HepG2 (cell line): Measurements from ENCODE around the gene ACSL6. TPM values are rescaled to one million over a fixed set of nuclear protein-coding genes. Genes with fewer than 3 reads are reported as not detected.

Experiments used
- CSRNP1 ChIP-seq: sonication (generic); formaldehyde crosslinking; IDR thresholded peaks from 2 replicates; pipeline ENCODE4 v1.8.1; 2023; ENCODE audit warnings: mild to moderate bottlenecking, missing genetic modification reagents
- EZH2 ChIP-seq: conservative IDR thresholded peaks from 2 replicates; pipeline ENCODE4 v1.6.1; 2012; ENCODE audit warnings: mild to moderate bottlenecking, low read depth, low read length, moderate library complexity
- HIC2 ChIP-seq: sonication (generic); formaldehyde crosslinking; IDR thresholded peaks from 2 replicates; pipeline ENCODE4 v1.9.0; 2022; ENCODE audit warnings: low read depth, missing genetic modification reagents
- HNF4G ChIP-seq, 2 experiments: sonication (generic) in 1 of 2; formaldehyde crosslinking in 1 of 2; IDR thresholded peaks; 2 replicates each; pipeline versions ENCODE4 v1.4.0 to v1.6.1; 2011 to 2020; ENCODE audit warnings: borderline replicate concordance in 2 of 2, low read depth in 2 of 2, mild to moderate bottlenecking in 2 of 2, low read length in 1 of 2, missing genetic modification reagents in 1 of 2, moderate library complexity in 1 of 2
- KAT7 ChIP-seq: IDR thresholded peaks from 2 replicates; pipeline ENCODE4 v1.6.1; 2018; ENCODE audit warnings: borderline replicate concordance, missing compliant biosample characterization
- MAZ ChIP-seq, 2 experiments: sonication (generic) in 1 of 2; formaldehyde crosslinking in 1 of 2; IDR thresholded peaks; 2 replicates each; pipeline versions ENCODE4 v1.5.0 to v1.6.1; 2012 to 2020; ENCODE audit warnings: low read depth in 2 of 2, mild to moderate bottlenecking in 2 of 2, borderline replicate concordance in 1 of 2, improper control_type of control experiment in 1 of 2, low read length in 1 of 2, missing genetic modification reagents in 1 of 2, moderate library complexity in 1 of 2
- MXD4 ChIP-seq: IDR thresholded peaks from 2 replicates; pipeline ENCODE4 v1.6.1; 2016; ENCODE audit warnings: mild to moderate bottlenecking, missing biosample characterization, missing genetic modification reagents
- NR1H2 ChIP-seq: sonication (generic); formaldehyde crosslinking; IDR thresholded peaks from 2 replicates; pipeline ENCODE4 v1.8.1; 2022; ENCODE audit warnings: low read depth, missing genetic modification reagents, borderline replicate concordance
- PATZ1 ChIP-seq: sonication (generic); formaldehyde crosslinking; IDR thresholded peaks from 2 replicates; pipeline ENCODE4 v1.4.0; 2020; ENCODE audit warnings: missing genetic modification reagents
- ZBTB8A ChIP-seq: sonication (generic); formaldehyde crosslinking; IDR thresholded peaks from 2 replicates; pipeline ENCODE4 v1.4.0; 2020; ENCODE audit warnings: mild to moderate bottlenecking, low read depth, missing genetic modification reagents, borderline replicate concordance
- ZFP82 ChIP-seq: sonication (generic); formaldehyde crosslinking; IDR thresholded peaks from 2 replicates; pipeline ENCODE4 v1.5.1; 2020; ENCODE audit warnings: mild to moderate bottlenecking, missing genetic modification reagents, borderline replicate concordance
- ZMAT3 ChIP-seq: sonication (generic); formaldehyde crosslinking; conservative IDR thresholded peaks from 2 replicates; pipeline ENCODE4 v1.7.0; 2021; ENCODE audit warnings: missing genetic modification reagents
- ZNF382 ChIP-seq: sonication (generic); formaldehyde crosslinking; IDR thresholded peaks from 2 replicates; pipeline ENCODE4 v1.5.0; 2020; ENCODE audit warnings: missing genetic modification reagents, mild to moderate bottlenecking, borderline replicate concordance
- ZNF589 ChIP-seq: sonication (generic); formaldehyde crosslinking; conservative IDR thresholded peaks from 2 replicates; pipeline ENCODE4 v1.8.0; 2022; ENCODE audit warnings: mild to moderate bottlenecking, moderate library complexity, missing genetic modification reagents
- ZNF615 ChIP-seq: sonication (generic); formaldehyde crosslinking; IDR thresholded peaks from 2 replicates; pipeline ENCODE4 v1.5.0; 2020; ENCODE audit warnings: mild to moderate bottlenecking, missing genetic modification reagents, borderline replicate concordance
- ZNF639 ChIP-seq: conservative IDR thresholded peaks from 2 replicates; pipeline ENCODE4 v1.6.1; 2018; ENCODE audit warnings: missing genetic modification reagents
- ZNF746 ChIP-seq: sonication (generic); formaldehyde crosslinking; IDR thresholded peaks from 2 replicates; pipeline ENCODE4 v1.8.0; 2022; ENCODE audit warnings: mild to moderate bottlenecking, missing genetic modification reagents
- ZNF766 ChIP-seq: sonication (generic); formaldehyde crosslinking; IDR thresholded peaks from 2 replicates; pipeline ENCODE4 v1.5.0; 2020; ENCODE audit warnings: missing genetic modification reagents, borderline replicate concordance
- ZSCAN31 ChIP-seq: sonication (generic); formaldehyde crosslinking; IDR thresholded peaks from 2 replicates; pipeline ENCODE4 v1.5.0; 2020; ENCODE audit warnings: low read depth, mild to moderate bottlenecking, missing genetic modification reagents
- polyA plus RNA-seq, 8 experiments: library from polyadenylated mRNA; depleted of rRNA in 3 of 8; stranded (reverse) in 7 of 8; unstranded in 1 of 8; fragments of >200 nt; fragmentation: Illumina TruSeq in 4 of 8; extraction: Trizol in 4 of 8; gene quantifications; 2 replicates each; pipeline versions ENCODE4 v1.2.1 to v1.2.3, GENCODE V29; 2011 to 2016; ENCODE audit warnings: low read depth in 4 of 8, missing spikeins in 1 of 8, mixed read lengths in 1 of 8; ENCODE audit not compliant: insufficient read depth in 1 of 8
- total RNA-seq, 5 experiments: library from RNA; depleted of rRNA; stranded (reverse); fragments of >200 nt; fragmentation: Illumina TruSeq; extraction: Trizol; gene quantifications; 2 replicates each; pipeline ENCODE4 v1.2.3, GENCODE V29; 2016; ENCODE audit warnings: low read depth in 1 of 5

Gene ACSL6
- total and polyA plus RNA-seq, 2 of the 13 experiments (the other 11 are each of a cell fraction or from before 2014, with no cell fraction given) = 3.7 to 3.8 TPM

GRCh38 chr5:132001647-132002561 is 9.6 kb downstream of the ACSL6 start (continued):
- TF ChIP-seq CSRNP1 (CRISPR knock-in tag) (peak; percentile 87), ZFP82 (CRISPR knock-in tag) (no peak), PATZ1 (CRISPR knock-in tag) (peak; percentile 85), ZNF589 (0 out of 2 replicates have a peak, but pooled peaks have one; percentile 20), HNF4G (IDR thresholded peaks at IDR 0.05; ENCODE audit: borderline replicate concordance, low read depth, low read length) (peak; percentile 92), HNF4G (CRISPR knock-in tag; IDR thresholded peaks at IDR 0.05; ENCODE audit: borderline replicate concordance, low read depth) (peak; percentile 92; the same call in 1 of the 2 replicates), ZMAT3 (CRISPR knock-in tag) (peak; percentile 83), MXD4 (CRISPR knock-in tag) (0 out of 2 replicates have a peak, but pooled peaks have one; percentile 40), NR1H2 (CRISPR knock-in tag) (0 out of 2 replicates have a peak, but pooled peaks have one; percentile 77), HIC2 (0 out of 2 replicates have a peak, but pooled peaks have one; percentile 17), ZBTB8A (CRISPR knock-in tag) (no peak), EZH2 (no peak), KAT7 (CRISPR knock-in tag) (peak; percentile 55; the same call in 1 of the 2 replicates), ZNF382 (no peak), ZSCAN31 (CRISPR knock-in tag) (peak; percentile 93), ZNF639 (CRISPR knock-in tag) (no peak), MAZ (IDR thresholded peaks at IDR 0.05; ENCODE audit: borderline replicate concordance, low read depth, low read length) (no peak), MAZ (CRISPR knock-in tag; IDR thresholded peaks at IDR 0.05; ENCODE audit: low read depth) (peak; percentile 43), ZNF766 (CRISPR knock-in tag) (peak; percentile 24; the same call in 1 of the 2 replicates), ZNF615 (CRISPR knock-in tag) (no peak), ZNF746 (CRISPR knock-in tag) (peak; percentile 97)
